Measurements from ENCODE around the gene MLLT11. TPM values are rescaled to one million over a fixed set of nuclear protein-coding genes. Genes with fewer than 3 reads are reported as not detected.

The MLLT11 gene
- total RNA-seq, 2 experiments from 2014 or later = 4.7 to 4.8 TPM

DNA sequence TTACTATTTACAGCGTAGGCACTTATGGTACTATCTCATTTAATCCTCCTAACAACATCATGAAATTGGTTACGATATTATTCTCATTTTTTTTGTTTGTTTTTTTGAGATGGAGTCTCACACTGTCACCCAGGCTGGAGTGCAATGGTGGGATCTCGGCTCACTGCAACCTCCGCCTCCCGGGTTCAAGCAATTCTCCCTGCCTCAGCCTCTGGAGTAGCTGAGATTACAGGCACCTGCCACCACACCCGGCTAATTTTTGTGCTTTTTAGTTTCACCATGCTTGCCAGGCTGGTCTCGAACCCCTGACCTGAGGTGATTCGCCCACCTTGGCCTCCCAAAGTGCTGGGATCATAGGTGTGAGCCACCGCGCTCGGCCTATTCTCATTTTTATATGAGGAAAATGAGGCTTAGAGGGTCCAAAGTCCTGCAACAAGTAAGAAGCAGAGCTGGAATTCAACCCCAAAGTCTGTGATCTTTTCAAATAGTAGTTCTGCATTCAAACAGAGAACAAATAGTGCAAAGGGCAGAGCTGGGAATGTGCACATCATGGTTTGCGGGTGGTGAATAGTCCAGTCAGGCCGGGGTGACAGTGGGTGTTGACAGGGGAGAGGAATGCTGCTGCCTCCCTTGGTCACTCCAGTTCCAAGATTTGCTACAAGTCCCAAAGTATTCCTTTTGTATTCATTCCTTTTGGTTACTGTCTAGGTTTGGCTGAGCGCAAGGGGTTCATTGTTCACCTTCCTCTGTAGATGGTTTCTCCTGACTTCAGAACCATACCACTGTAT, 47.3 kb upstream of the MLLT11 start:
- Histone ChIP-seq H4K20me1 (ENCODE audit: insufficient read depth, low read length) (no peaks in the 10 kb centered on the region), H3K4me2 (ENCODE audit: low read length) (no peak overlapping the region), H3K9me2 (ENCODE audit: insufficient read depth, low read length) (no peaks in the 10 kb centered on the region), H3K27ac (ENCODE audit: low read depth, low read length, poor library complexity, severe bottlenecking) (no peak overlapping the region), H3K4me1 (ENCODE audit: insufficient read depth, low read length, poor library complexity, severe bottlenecking) (peaks cover 10% of the 10 kb centered on the region), H3K4me3 (ENCODE audit: low read depth, low read length, poor library complexity, severe bottlenecking) (no peak overlapping the region), H3K36me3 (ENCODE audit: insufficient read depth, low read length) (peaks cover 2% of the 10 kb centered on the region; the same call in 1 of the 2 replicates), H3K9me3 (ENCODE audit: low read length) (no peaks in the 10 kb centered on the region), H3K79me2 (ENCODE audit: insufficient read depth, low read depth, low read length) (peaks cover 17% of the 10 kb centered on the region; the same call in 1 of the 2 replicates), H2AFZ (ENCODE audit: low read length) (no peak overlapping the region)
- CTCF ChIA-PET (ENCODE audit: unreplicated experiment) = no interaction called here
- BruUV-seq (replicated peaks) = no TSS peak
- no peak for DNase-seq (ENCODE audit: low spot score)
- POLR2A ChIA-PET = interaction anchor here (0.6 kb wide), 1 partner anchor 37 kb away, joined by 4 read pairs; no protein-coding TSS in a partner anchor
- TF ChIP-seq EZH2phosphoT487 (IDR thresholded peaks at IDR 0.05; ENCODE audit: borderline replicate concordance, low read depth, low read length) = no peak
- TF ChIP-seq, protein P1, sequence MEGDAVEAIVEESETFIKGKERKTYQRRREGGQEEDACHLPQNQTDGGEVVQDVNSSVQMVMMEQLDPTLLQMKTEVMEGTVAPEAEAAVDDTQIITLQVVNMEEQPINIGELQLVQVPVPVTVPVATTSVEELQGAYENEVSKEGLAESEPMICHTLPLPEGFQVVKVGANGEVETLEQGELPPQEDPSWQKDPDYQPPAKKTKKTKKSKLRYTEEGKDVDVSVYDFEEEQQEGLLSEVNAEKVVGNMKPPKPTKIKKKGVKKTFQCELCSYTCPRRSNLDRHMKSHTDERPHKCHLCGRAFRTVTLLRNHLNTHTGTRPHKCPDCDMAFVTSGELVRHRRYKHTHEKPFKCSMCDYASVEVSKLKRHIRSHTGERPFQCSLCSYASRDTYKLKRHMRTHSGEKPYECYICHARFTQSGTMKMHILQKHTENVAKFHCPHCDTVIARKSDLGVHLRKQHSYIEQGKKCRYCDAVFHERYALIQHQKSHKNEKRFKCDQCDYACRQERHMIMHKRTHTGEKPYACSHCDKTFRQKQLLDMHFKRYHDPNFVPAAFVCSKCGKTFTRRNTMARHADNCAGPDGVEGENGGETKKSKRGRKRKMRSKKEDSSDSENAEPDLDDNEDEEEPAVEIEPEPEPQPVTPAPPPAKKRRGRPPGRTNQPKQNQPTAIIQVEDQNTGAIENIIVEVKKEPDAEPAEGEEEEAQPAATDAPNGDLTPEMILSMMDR (conservative IDR thresholded peaks at IDR 0.05; ENCODE audit: low read length) = no peak
- intact Hi-C loops (cut with micrococcal nuclease; ENCODE audit: unreplicated experiment) = no loop called here

DNA sequence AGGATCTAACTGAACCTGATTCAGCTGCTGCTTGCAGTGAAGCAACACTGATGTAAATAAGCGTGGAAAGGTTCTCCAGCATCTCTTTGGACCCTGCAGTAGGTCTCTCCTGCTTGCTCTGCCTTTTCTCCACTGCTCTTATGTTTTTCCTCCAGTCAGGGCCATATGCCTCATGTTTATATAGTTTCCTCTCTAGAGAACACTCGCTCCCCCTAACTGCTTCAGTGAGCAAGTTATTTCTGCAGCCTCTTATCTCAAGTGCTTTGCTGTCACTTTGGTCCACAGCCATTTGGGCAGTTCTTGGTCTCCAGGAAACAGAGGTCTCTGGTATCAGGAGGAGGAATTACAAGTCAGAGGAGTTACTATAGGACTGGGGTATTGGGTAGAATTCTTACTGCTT, 46.7 kb upstream of the MLLT11 start:
- CTCF ChIA-PET (ENCODE audit: unreplicated experiment) = no interaction called here
- Histone ChIP-seq H3K79me2 (ENCODE audit: insufficient read depth, low read depth, low read length) (peaks cover 16% of the 10 kb centered on the region; the same call in 1 of the 2 replicates), H3K4me2 (ENCODE audit: low read length) (no peak overlapping the region)

More for the DNA sequence above, 46.7 kb upstream of the MLLT11 start:
- Histone ChIP-seq H3K36me3 (ENCODE audit: insufficient read depth, low read length) (peaks cover 8% of the 10 kb centered on the region), H3K9me2 (ENCODE audit: insufficient read depth, low read length) (no peaks in the 10 kb centered on the region), H3K9me3 (ENCODE audit: low read length) (no peaks in the 10 kb centered on the region), H2AFZ (ENCODE audit: low read length) (no peak overlapping the region), H3K4me3 (ENCODE audit: low read depth, low read length, poor library complexity, severe bottlenecking) (no peak overlapping the region), H4K20me1 (ENCODE audit: insufficient read depth, low read length) (no peaks in the 10 kb centered on the region), H3K4me1 (ENCODE audit: insufficient read depth, low read length, poor library complexity, severe bottlenecking) (peaks cover 9% of the 10 kb centered on the region), H3K27ac (ENCODE audit: low read depth, low read length, poor library complexity, severe bottlenecking) (no peak overlapping the region)
- intact Hi-C loops (cut with micrococcal nuclease; ENCODE audit: unreplicated experiment) = no loop called here
- no TSS peak for BruUV-seq (replicated peaks)
- TF ChIP-seq, protein P1 (conservative IDR thresholded peaks at IDR 0.05; ENCODE audit: low read length) = no peak
- TF ChIP-seq EZH2phosphoT487 (IDR thresholded peaks at IDR 0.05; ENCODE audit: borderline replicate concordance, low read depth, low read length) = no peak
- POLR2A ChIA-PET = interaction anchor here (0.6 kb wide), 1 partner anchor 37 kb away, joined by 4 read pairs; no protein-coding TSS in a partner anchor
- no peak for DNase-seq (ENCODE audit: low spot score)

All from OCI-LY7 (cell line).